HepG2 (cell line): ENCODE results near the gene SLC35G2. TPM values are rescaled to one million over a fixed set of nuclear protein-coding genes. Genes with fewer than 3 reads are reported as not detected.

Experiments
- CHD4 ChIP-seq: fragments of 200-600 bp; sonication (generic); IDR thresholded peaks from 2 replicates; pipeline ENCODE4 v1.7.0; 2017; ENCODE audit warnings: mild to moderate bottlenecking, low read length, borderline replicate concordance
- PHF8 ChIP-seq: sonication (generic); formaldehyde crosslinking; IDR thresholded peaks from 2 replicates; pipeline ENCODE4 v1.5.0; 2020; ENCODE audit warnings: missing genetic modification reagents
- RARG ChIP-seq: sonication (generic); formaldehyde crosslinking; IDR thresholded peaks from 2 replicates; pipeline ENCODE4 v1.4.0; 2020; ENCODE audit warnings: low read depth, mild to moderate bottlenecking, missing genetic modification reagents
- REL ChIP-seq: sonication (generic); formaldehyde crosslinking; conservative IDR thresholded peaks from 2 replicates; pipeline ENCODE4 v1.8.0; 2022; ENCODE audit warnings: mild to moderate bottlenecking, missing genetic modification reagents, moderate library complexity
- ZNF121 ChIP-seq: sonication (generic); formaldehyde crosslinking; IDR thresholded peaks from 2 replicates; pipeline ENCODE4 v1.5.0; 2020; ENCODE audit warnings: mild to moderate bottlenecking, missing genetic modification reagents
- ZNF629 ChIP-seq: sonication (generic); formaldehyde crosslinking; conservative IDR thresholded peaks from 2 replicates; pipeline ENCODE4 v1.5.0; 2020; ENCODE audit warnings: missing genetic modification reagents
- ZNF883 ChIP-seq: sonication (generic); formaldehyde crosslinking; IDR thresholded peaks from 2 replicates; pipeline ENCODE4 v1.5.1; 2020; ENCODE audit warnings: mild to moderate bottlenecking, missing genetic modification reagents; ENCODE audit errors: not compliant biosample characterization
- polyA plus RNA-seq, 8 experiments: library from polyadenylated mRNA; depleted of rRNA in 3 of 8; stranded (reverse) in 7 of 8; unstranded in 1 of 8; fragments of >200 nt; fragmentation: Illumina TruSeq in 4 of 8; extraction: Trizol in 4 of 8; gene quantifications; 2 replicates each; pipeline versions ENCODE4 v1.2.1 to v1.2.3, GENCODE V29; 2011 to 2016; ENCODE audit warnings: low read depth in 4 of 8, missing spikeins in 1 of 8, mixed read lengths in 1 of 8; ENCODE audit not compliant: insufficient read depth in 1 of 8
- total RNA-seq, 5 experiments: library from RNA; depleted of rRNA; stranded (reverse); fragments of >200 nt; fragmentation: Illumina TruSeq; extraction: Trizol; gene quantifications; 2 replicates each; pipeline ENCODE4 v1.2.3, GENCODE V29; 2016; ENCODE audit warnings: low read depth in 1 of 5
- TF ChIP-seq, protein P1 (sequence below): sonication (generic); formaldehyde crosslinking; IDR thresholded peaks from 2 replicates; pipeline ENCODE4 v1.4.0; 2020; ENCODE audit warnings: low read depth, missing genetic modification reagents
- TF ChIP-seq, protein P2 (sequence below), 2 experiments: fragments of 450-650 bp in 1 of 2; sonication (generic) in 1 of 2; formaldehyde crosslinking; IDR thresholded peaks; 2 replicates each; pipeline versions ENCODE4 v1.5.0 to v1.8.0; 2020 to 2022; ENCODE audit warnings: mild to moderate bottlenecking in 1 of 2, missing genetic modification reagents in 1 of 2
- TF ChIP-seq, protein P3 (sequence below): sonication (generic); formaldehyde crosslinking; IDR thresholded peaks from 2 replicates; pipeline ENCODE4 v1.9.0; 2021; ENCODE audit warnings: missing genetic modification reagents, borderline replicate concordance
- TF ChIP-seq, protein P4 (sequence below): IDR thresholded peaks from 2 replicates; pipeline ENCODE4 v1.6.1; 2018; ENCODE audit warnings: missing genetic modification reagents
- TF ChIP-seq, protein P5 (sequence below): sonication (generic); formaldehyde crosslinking; IDR thresholded peaks from 2 replicates; pipeline ENCODE4 v1.4.0; 2020; ENCODE audit warnings: missing genetic modification reagents

The SLC35G2 gene
- total and polyA plus RNA-seq, 2 of the 13 experiments (the other 11 are each of a cell fraction or from before 2014, with no cell fraction given), result 7.6 to 10.3 TPM

DNA sequence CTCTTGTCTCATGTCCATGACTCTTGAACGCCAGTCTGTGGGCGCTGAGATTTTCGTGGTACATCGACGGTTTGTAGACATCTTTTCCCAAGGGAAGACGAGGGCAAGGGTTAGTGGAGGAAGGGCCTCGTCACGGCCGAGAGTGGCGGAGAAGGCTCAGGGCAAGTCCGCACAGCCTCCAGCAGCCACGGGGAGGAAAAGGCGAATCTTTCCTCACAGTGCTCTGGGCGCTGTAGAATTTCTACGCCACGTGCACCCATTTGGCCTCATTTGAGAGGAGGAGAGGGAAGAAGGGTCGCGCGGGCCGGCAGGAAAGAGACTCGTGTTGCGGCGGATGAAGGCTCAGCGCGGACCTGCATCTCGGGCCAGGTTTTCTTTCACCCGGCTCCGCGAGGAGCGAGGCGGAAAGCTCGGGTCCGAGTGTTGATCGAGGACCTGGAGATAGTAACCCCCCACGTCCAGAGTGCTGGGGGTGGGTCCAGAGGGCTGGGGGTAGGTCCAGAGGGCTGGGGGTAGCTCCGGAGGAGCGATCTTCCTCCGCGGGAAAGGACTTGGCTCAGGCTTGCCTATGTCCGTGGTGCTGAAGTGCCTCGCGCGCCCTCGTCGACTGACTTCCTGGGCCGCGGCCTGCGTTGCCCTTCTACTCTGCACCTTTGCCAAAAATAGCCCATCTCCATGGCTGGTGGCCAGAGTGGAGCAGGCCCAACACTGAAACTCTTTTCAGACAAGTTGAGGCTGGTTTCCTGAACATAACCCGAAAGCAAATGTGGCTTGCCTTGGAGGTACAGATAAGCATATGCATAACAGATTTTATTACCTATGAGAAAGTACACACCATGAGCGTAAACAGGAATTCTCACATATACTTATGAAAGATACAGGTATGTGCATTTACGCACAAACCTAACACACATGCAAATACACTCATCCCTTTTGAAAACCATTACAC, 1.1 kb downstream of the SLC35G2 start (continued):
- TF ChIP-seq, protein P1, sequence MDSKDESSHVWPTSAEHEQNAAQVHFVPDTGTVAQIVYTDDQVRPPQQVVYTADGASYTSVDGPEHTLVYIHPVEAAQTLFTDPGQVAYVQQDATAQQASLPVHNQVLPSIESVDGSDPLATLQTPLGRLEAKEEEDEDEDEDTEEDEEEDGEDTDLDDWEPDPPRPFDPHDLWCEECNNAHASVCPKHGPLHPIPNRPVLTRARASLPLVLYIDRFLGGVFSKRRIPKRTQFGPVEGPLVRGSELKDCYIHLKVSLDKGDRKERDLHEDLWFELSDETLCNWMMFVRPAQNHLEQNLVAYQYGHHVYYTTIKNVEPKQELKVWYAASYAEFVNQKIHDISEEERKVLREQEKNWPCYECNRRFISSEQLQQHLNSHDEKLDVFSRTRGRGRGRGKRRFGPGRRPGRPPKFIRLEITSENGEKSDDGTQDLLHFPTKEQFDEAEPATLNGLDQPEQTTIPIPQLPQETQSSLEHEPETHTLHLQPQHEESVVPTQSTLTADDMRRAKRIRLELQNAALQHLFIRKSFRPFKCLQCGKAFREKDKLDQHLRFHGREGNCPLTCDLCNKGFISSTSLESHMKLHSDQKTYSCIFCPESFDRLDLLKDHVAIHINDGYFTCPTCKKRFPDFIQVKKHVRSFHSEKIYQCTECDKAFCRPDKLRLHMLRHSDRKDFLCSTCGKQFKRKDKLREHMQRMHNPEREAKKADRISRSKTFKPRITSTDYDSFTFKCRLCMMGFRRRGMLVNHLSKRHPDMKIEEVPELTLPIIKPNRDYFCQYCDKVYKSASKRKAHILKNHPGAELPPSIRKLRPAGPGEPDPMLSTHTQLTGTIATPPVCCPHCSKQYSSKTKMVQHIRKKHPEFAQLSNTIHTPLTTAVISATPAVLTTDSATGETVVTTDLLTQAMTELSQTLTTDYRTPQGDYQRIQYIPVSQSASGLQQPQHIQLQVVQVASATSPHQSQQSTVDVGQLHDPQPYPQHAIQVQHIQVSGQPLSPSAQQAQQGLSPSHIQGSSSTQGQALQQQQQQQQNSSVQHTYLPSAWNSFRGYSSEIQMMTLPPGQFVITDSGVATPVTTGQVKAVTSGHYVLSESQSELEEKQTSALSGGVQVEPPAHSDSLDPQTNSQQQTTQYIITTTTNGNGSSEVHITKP, result no peak
- TF ChIP-seq, protein P2, sequence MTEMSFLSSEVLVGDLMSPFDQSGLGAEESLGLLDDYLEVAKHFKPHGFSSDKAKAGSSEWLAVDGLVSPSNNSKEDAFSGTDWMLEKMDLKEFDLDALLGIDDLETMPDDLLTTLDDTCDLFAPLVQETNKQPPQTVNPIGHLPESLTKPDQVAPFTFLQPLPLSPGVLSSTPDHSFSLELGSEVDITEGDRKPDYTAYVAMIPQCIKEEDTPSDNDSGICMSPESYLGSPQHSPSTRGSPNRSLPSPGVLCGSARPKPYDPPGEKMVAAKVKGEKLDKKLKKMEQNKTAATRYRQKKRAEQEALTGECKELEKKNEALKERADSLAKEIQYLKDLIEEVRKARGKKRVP (CRISPR knock-in tag; IDR thresholded peaks at IDR 0.05), result no peak
- TF ChIP-seq ZNF883 (CRISPR knock-in tag), result no peak
- TF ChIP-seq, protein P3, sequence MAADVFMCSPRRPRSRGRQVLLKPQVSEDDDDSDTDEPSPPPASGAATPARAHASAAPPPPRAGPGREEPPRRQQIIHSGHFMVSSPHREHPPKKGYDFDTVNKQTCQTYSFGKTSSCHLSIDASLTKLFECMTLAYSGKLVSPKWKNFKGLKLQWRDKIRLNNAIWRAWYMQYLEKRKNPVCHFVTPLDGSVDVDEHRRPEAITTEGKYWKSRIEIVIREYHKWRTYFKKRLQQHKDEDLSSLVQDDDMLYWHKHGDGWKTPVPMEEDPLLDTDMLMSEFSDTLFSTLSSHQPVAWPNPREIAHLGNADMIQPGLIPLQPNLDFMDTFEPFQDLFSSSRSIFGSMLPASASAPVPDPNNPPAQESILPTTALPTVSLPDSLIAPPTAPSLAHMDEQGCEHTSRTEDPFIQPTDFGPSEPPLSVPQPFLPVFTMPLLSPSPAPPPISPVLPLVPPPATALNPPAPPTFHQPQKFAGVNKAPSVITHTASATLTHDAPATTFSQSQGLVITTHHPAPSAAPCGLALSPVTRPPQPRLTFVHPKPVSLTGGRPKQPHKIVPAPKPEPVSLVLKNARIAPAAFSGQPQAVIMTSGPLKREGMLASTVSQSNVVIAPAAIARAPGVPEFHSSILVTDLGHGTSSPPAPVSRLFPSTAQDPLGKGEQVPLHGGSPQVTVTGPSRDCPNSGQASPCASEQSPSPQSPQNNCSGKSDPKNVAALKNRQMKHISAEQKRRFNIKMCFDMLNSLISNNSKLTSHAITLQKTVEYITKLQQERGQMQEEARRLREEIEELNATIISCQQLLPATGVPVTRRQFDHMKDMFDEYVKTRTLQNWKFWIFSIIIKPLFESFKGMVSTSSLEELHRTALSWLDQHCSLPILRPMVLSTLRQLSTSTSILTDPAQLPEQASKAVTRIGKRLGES (CRISPR knock-in tag), result no peak
- no peak; the same call in 1 of the 2 replicates for TF ChIP-seq REL (CRISPR knock-in tag)
- no peak for TF ChIP-seq CHD4
- TF ChIP-seq ZNF629 (CRISPR knock-in tag), result no peak
- no peak for TF ChIP-seq ZNF121 (CRISPR knock-in tag)
- TF ChIP-seq RARG, result 0 out of 2 replicates have a peak, but pooled peaks have one; percentile 27
- TF ChIP-seq PHF8 (CRISPR knock-in tag), result peak; percentile 23; the same call in 1 of the 2 replicates
- TF ChIP-seq, protein P4, sequence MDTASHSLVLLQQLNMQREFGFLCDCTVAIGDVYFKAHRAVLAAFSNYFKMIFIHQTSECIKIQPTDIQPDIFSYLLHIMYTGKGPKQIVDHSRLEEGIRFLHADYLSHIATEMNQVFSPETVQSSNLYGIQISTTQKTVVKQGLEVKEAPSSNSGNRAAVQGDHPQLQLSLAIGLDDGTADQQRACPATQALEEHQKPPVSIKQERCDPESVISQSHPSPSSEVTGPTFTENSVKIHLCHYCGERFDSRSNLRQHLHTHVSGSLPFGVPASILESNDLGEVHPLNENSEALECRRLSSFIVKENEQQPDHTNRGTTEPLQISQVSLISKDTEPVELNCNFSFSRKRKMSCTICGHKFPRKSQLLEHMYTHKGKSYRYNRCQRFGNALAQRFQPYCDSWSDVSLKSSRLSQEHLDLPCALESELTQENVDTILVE, result 0 out of 2 replicates have a peak, but pooled peaks have one; percentile 26
- TF ChIP-seq, protein P5, sequence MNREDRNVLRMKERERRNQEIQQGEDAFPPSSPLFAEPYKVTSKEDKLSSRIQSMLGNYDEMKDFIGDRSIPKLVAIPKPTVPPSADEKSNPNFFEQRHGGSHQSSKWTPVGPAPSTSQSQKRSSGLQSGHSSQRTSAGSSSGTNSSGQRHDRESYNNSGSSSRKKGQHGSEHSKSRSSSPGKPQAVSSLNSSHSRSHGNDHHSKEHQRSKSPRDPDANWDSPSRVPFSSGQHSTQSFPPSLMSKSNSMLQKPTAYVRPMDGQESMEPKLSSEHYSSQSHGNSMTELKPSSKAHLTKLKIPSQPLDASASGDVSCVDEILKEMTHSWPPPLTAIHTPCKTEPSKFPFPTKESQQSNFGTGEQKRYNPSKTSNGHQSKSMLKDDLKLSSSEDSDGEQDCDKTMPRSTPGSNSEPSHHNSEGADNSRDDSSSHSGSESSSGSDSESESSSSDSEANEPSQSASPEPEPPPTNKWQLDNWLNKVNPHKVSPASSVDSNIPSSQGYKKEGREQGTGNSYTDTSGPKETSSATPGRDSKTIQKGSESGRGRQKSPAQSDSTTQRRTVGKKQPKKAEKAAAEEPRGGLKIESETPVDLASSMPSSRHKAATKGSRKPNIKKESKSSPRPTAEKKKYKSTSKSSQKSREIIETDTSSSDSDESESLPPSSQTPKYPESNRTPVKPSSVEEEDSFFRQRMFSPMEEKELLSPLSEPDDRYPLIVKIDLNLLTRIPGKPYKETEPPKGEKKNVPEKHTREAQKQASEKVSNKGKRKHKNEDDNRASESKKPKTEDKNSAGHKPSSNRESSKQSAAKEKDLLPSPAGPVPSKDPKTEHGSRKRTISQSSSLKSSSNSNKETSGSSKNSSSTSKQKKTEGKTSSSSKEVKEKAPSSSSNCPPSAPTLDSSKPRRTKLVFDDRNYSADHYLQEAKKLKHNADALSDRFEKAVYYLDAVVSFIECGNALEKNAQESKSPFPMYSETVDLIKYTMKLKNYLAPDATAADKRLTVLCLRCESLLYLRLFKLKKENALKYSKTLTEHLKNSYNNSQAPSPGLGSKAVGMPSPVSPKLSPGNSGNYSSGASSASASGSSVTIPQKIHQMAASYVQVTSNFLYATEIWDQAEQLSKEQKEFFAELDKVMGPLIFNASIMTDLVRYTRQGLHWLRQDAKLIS (CRISPR knock-in tag), result no peak
